Measurements from ENCODE around the gene MIEF1.

MIEF1 gene

GRCh38 chr22:39482768-39483167, 19.3 kb upstream of the MIEF1 start:
- WGBS (ENCODE audit: extremely low coverage, insufficient coverage, low lambda C conversion rate), result no CpG with 5 or more reads among the region's 3 CpGs
- H3K18ac ChIP-seq (ENCODE audit: low read length), result no peak overlapping the region

GRCh38 chr22:39486951-39487825, 14.9 kb upstream of the MIEF1 start:
- Histone ChIP-seq H3K27me3 (ENCODE audit: insufficient read depth, low read length, poor library complexity) (no peaks in the 10 kb centered on the region), H3K18ac (ENCODE audit: low read length) (no peak overlapping the region), H3K23ac (ENCODE audit: low read length) (no peak overlapping the region), H4K8ac (ENCODE audit: low read depth, low read length) (no peak overlapping the region), H4K5ac (ENCODE audit: low read length) (no peak overlapping the region), H3K4ac (ENCODE audit: low read depth, low read length) (no peak overlapping the region), H3K79me2 (ENCODE audit: control insufficient read depth, insufficient read depth, low read length) (no peaks in the 10 kb centered on the region), H3K27ac (ENCODE audit: low read depth, low read length) (no peak overlapping the region), H3K36me3 (ENCODE audit: control insufficient read depth, insufficient read depth, low read length) (no peaks in the 10 kb centered on the region), H3K4me2 (ENCODE audit: low read length) (no peak overlapping the region), H2AK5ac (ENCODE audit: low read length) (no peak overlapping the region), H3K56ac (ENCODE audit: low read length) (no peak overlapping the region), H3K4me1 (ENCODE audit: control insufficient read depth, low read depth, low read length) (peaks cover 2% of the 10 kb centered on the region), H2BK15ac (replicated peaks; ENCODE audit: low read depth) (no peak overlapping the region), H3K79me1 (ENCODE audit: low read length) (no peaks in the 10 kb centered on the region), H3K4me3 (ENCODE audit: low read length) (no peak overlapping the region), H3K9ac (ENCODE audit: low read length) (no peak overlapping the region), H2BK120ac (ENCODE audit: low read depth, low read length) (no peak overlapping the region), H2BK5ac (ENCODE audit: low read length) (no peak overlapping the region)
- WGBS (ENCODE audit: extremely low coverage, insufficient coverage, low lambda C conversion rate), result no CpG with 5 or more reads among the region's 45 CpGs
- DNase-seq, result no peak

More at GRCh38 chr22:39482768-39483167, 19.3 kb upstream of the MIEF1 start:
- Histone ChIP-seq H3K79me1 (ENCODE audit: low read length) (no peaks in the 10 kb centered on the region), H3K56ac (ENCODE audit: low read length) (no peak overlapping the region), H3K27ac (ENCODE audit: low read depth, low read length) (no peak overlapping the region), H3K4me2 (ENCODE audit: low read length) (no peak overlapping the region), H4K8ac (ENCODE audit: low read depth, low read length) (no peak overlapping the region), H2AK5ac (ENCODE audit: low read length) (no peak overlapping the region), H3K4ac (ENCODE audit: low read depth, low read length) (no peak overlapping the region), H3K79me2 (ENCODE audit: control insufficient read depth, insufficient read depth, low read length) (no peaks in the 10 kb centered on the region), H3K9ac (ENCODE audit: low read length) (no peak overlapping the region), H3K36me3 (ENCODE audit: control insufficient read depth, insufficient read depth, low read length) (no peaks in the 10 kb centered on the region), H2BK5ac (ENCODE audit: low read length) (no peak overlapping the region), H3K23ac (ENCODE audit: low read length) (no peak overlapping the region), H3K4me1 (ENCODE audit: control insufficient read depth, low read depth, low read length) (no peaks in the 10 kb centered on the region), H3K27me3 (ENCODE audit: insufficient read depth, low read length, poor library complexity) (no peaks in the 10 kb centered on the region), H3K4me3 (ENCODE audit: low read length) (no peak overlapping the region), H2BK120ac (ENCODE audit: low read depth, low read length) (no peak overlapping the region), H2BK15ac (replicated peaks; ENCODE audit: low read depth) (no peak overlapping the region), H4K5ac (ENCODE audit: low read length) (no peak overlapping the region)
- DNase-seq, result no peak

GRCh38 chr22:39487826-39488520, 14.1 kb upstream of the MIEF1 start:
- Histone ChIP-seq H2BK5ac (ENCODE audit: low read length) (no peak overlapping the region), H2AK5ac (ENCODE audit: low read length) (no peak overlapping the region), H2BK15ac (replicated peaks; ENCODE audit: low read depth) (no peak overlapping the region), H3K23ac (ENCODE audit: low read length) (no peak overlapping the region), H3K4ac (ENCODE audit: low read depth, low read length) (no peak overlapping the region), H4K8ac (ENCODE audit: low read depth, low read length) (no peak overlapping the region), H3K4me1 (ENCODE audit: control insufficient read depth, low read depth, low read length) (peaks cover 2% of the 10 kb centered on the region), H3K56ac (ENCODE audit: low read length) (no peak overlapping the region), H3K27me3 (ENCODE audit: insufficient read depth, low read length, poor library complexity) (no peaks in the 10 kb centered on the region), H3K4me2 (ENCODE audit: low read length) (no peak overlapping the region), H2BK120ac (ENCODE audit: low read depth, low read length) (no peak overlapping the region), H3K4me3 (ENCODE audit: low read length) (no peak overlapping the region), H4K5ac (ENCODE audit: low read length) (no peak overlapping the region), H3K36me3 (ENCODE audit: control insufficient read depth, insufficient read depth, low read length) (no peaks in the 10 kb centered on the region), H3K27ac (ENCODE audit: low read depth, low read length) (no peak overlapping the region), H3K9ac (ENCODE audit: low read length) (no peak overlapping the region), H3K18ac (ENCODE audit: low read length) (no peak overlapping the region), H3K79me2 (ENCODE audit: control insufficient read depth, insufficient read depth, low read length) (no peaks in the 10 kb centered on the region), H3K79me1 (ENCODE audit: low read length) (no peaks in the 10 kb centered on the region)
- DNase-seq, result no peak
- WGBS (ENCODE audit: extremely low coverage, insufficient coverage, low lambda C conversion rate), result no CpG with 5 or more reads among the region's 70 CpGs

GRCh38 chr22:39488563-39489083, 13.5 kb upstream of the MIEF1 start:
- H2BK5ac ChIP-seq (ENCODE audit: low read length), result no peak overlapping the region

GRCh38 chr22:39489094-39490068, 12.7 kb upstream of the MIEF1 start:
- H2BK120ac ChIP-seq (ENCODE audit: low read depth, low read length), result no peak overlapping the region
- H3K4me1 ChIP-seq (ENCODE audit: control insufficient read depth, low read depth, low read length), result peaks cover 2% of the 10 kb centered on the region
- no peak overlapping the region for H3K4me2 ChIP-seq (ENCODE audit: low read length)
- H4K5ac ChIP-seq (ENCODE audit: low read length), result no peak overlapping the region
- no peak for DNase-seq
- no peak overlapping the region for H3K56ac ChIP-seq (ENCODE audit: low read length)
- no peak overlapping the region for H3K9ac ChIP-seq (ENCODE audit: low read length)
- H3K4me3 ChIP-seq (ENCODE audit: low read length), result no peak overlapping the region
- no peak overlapping the region for H3K27ac ChIP-seq (ENCODE audit: low read depth, low read length)
- no peaks in the 10 kb centered on the region for H3K79me2 ChIP-seq (ENCODE audit: control insufficient read depth, insufficient read depth, low read length)
- H3K4ac ChIP-seq (ENCODE audit: low read depth, low read length), result no peak overlapping the region
- no peak overlapping the region for H2BK5ac ChIP-seq (ENCODE audit: low read length)
- H3K23ac ChIP-seq (ENCODE audit: low read length), result no peak overlapping the region
- no peaks in the 10 kb centered on the region for H3K79me1 ChIP-seq (ENCODE audit: low read length)
- no peak overlapping the region for H2BK15ac ChIP-seq (replicated peaks; ENCODE audit: low read depth)
- no peaks in the 10 kb centered on the region for H3K27me3 ChIP-seq (ENCODE audit: insufficient read depth, low read length, poor library complexity)
- no peak overlapping the region for H3K18ac ChIP-seq (ENCODE audit: low read length)
- no CpG with 5 or more reads among the region's 17 CpGs for WGBS (ENCODE audit: extremely low coverage, insufficient coverage, low lambda C conversion rate)
- no peaks in the 10 kb centered on the region for H3K36me3 ChIP-seq (ENCODE audit: control insufficient read depth, insufficient read depth, low read length)
- H4K8ac ChIP-seq (ENCODE audit: low read depth, low read length), result no peak overlapping the region
- no peak overlapping the region for H2AK5ac ChIP-seq (ENCODE audit: low read length)

More at GRCh38 chr22:39488563-39489083, 13.5 kb upstream of the MIEF1 start:
- WGBS (ENCODE audit: extremely low coverage, insufficient coverage, low lambda C conversion rate), result no CpG with 5 or more reads among the region's 39 CpGs
- Histone ChIP-seq H3K4me1 (ENCODE audit: control insufficient read depth, low read depth, low read length) (peaks cover 2% of the 10 kb centered on the region), H4K8ac (ENCODE audit: low read depth, low read length) (no peak overlapping the region), H3K4me2 (ENCODE audit: low read length) (no peak overlapping the region), H3K9ac (ENCODE audit: low read length) (no peak overlapping the region), H3K79me2 (ENCODE audit: control insufficient read depth, insufficient read depth, low read length) (no peaks in the 10 kb centered on the region), H3K36me3 (ENCODE audit: control insufficient read depth, insufficient read depth, low read length) (no peaks in the 10 kb centered on the region), H3K4ac (ENCODE audit: low read depth, low read length) (no peak overlapping the region), H3K56ac (ENCODE audit: low read length) (no peak overlapping the region), H3K79me1 (ENCODE audit: low read length) (no peaks in the 10 kb centered on the region), H2BK120ac (ENCODE audit: low read depth, low read length) (no peak overlapping the region), H3K23ac (ENCODE audit: low read length) (no peak overlapping the region), H4K5ac (ENCODE audit: low read length) (no peak overlapping the region), H2AK5ac (ENCODE audit: low read length) (no peak overlapping the region), H3K18ac (ENCODE audit: low read length) (no peak overlapping the region), H2BK15ac (replicated peaks; ENCODE audit: low read depth) (no peak overlapping the region), H3K27me3 (ENCODE audit: insufficient read depth, low read length, poor library complexity) (no peaks in the 10 kb centered on the region), H3K27ac (ENCODE audit: low read depth, low read length) (no peak overlapping the region), H3K4me3 (ENCODE audit: low read length) (no peak overlapping the region)
- DNase-seq, result no peak

All from mesendoderm (in vitro differentiated cells).